Hematopoietic multipotent progenitor cell treated with erythropoietin and hydrocortisone succinate and interleukin-3 and kit ligand, for 6 days (in vitro differentiated cells): ENCODE data around the gene NRBP1.

Source experiments
- DNase-seq: peaks from one replicate; pipeline ENCODE4 v3.0.0-alpha.2; 2015

The NRBP1 gene

GRCh38 chr2:27428213-27428977, at the start of gene NRBP1:
Gene NRBP1 (plus strand): TSS chr2:27428631. CDS start chr2:27433274, 4,643 bp downstream.
- peak; percentile 95 for DNase-seq

GRCh38 chr2:27378809-27379290, 49.6 kb upstream of the NRBP1 start:
- no peak for DNase-seq

- DNase-seq = peak; percentile 36
Observed at GRCh38 chr2:27379383-27379835, 49.0 kb upstream of the NRBP1 start.

GRCh38 chr2:27379836-27380625, 48.4 kb upstream of the NRBP1 start:
- DNase-seq = peak; percentile 72

GRCh38 chr2:27380626-27381545, 47.5 kb upstream of the NRBP1 start, which contains the start of gene ZNF513:
Gene ZNF513 (minus strand): TSS chr2:27380734. CDS start chr2:27380526, 208 bp downstream.
- peak; percentile 96 for DNase-seq

GRCh38 chr2:27381577-27382181, 46.8 kb upstream of the NRBP1 start:
- no peak for DNase-seq

GRCh38 chr2:27390822-27391679, 37.4 kb upstream of the NRBP1 start:
- no peak for DNase-seq

GRCh38 chr2:27393225-27393624, 35.2 kb upstream of the NRBP1 start:
- DNase-seq = no peak

- DNase-seq = no peak
Observed at GRCh38 chr2:27398962-27399361, 29.5 kb upstream of the NRBP1 start.

- no peak for DNase-seq
Observed at GRCh38 chr2:27400348-27401135, 27.9 kb upstream of the NRBP1 start.

- peak; percentile 54 for DNase-seq
Observed at GRCh38 chr2:27407798-27408491, 20.5 kb upstream of the NRBP1 start.

GRCh38 chr2:27408601-27409320, 19.7 kb upstream of the NRBP1 start:
- DNase-seq = peak; percentile 66

- DNase-seq = peak; percentile 98
Observed at GRCh38 chr2:27409321-27410073, 18.9 kb upstream of the NRBP1 start, which contains the start of gene PPM1G. Gene PPM1G (minus strand): TSS chr2:27409591. CDS start chr2:27409422, 169 bp downstream.

GRCh38 chr2:27412419-27413152, 15.8 kb upstream of the NRBP1 start:
- DNase-seq = no peak

GRCh38 chr2:27416151-27416550, 12.3 kb upstream of the NRBP1 start:
- DNase-seq = no peak

- DNase-seq = no peak
Observed at GRCh38 chr2:27420996-27421395, 7.4 kb upstream of the NRBP1 start.

- DNase-seq = no peak
Observed at GRCh38 chr2:27421660-27422250, 6.7 kb upstream of the NRBP1 start.
